Progenitor cell of endocrine pancreas (in vitro differentiated cells): Measurements from ENCODE around the gene SCN3A. TPM values are rescaled to one million over a fixed set of nuclear protein-coding genes. Genes with fewer than 3 reads are reported as not detected.

ENCODE experiments used
- DNase-seq: peaks from one replicate; pipeline ENCODE4 v3.0.0; 2021; ENCODE audit warnings: low spot score; ENCODE audit not compliant: unreplicated experiment
- H3K27ac Mint-ChIP-seq: 2 replicates; pipeline ENCODE4 v1.8.0; 2021; ENCODE audit warnings: mild to moderate bottlenecking, moderate library complexity, mixed read lengths
- H3K27me3 Mint-ChIP-seq: 2 replicates; pipeline ENCODE4 v1.8.0; 2021; ENCODE audit warnings: mixed read lengths
- H3K36me3 Mint-ChIP-seq: 2 replicates; pipeline ENCODE4 v1.8.0; 2022; ENCODE audit warnings: mixed read lengths; ENCODE audit not compliant: insufficient read depth
- H3K4me1 Mint-ChIP-seq: 2 replicates; pipeline ENCODE4 v1.8.0; 2021; ENCODE audit warnings: low read depth, mixed read lengths
- H3K4me3 Mint-ChIP-seq: 2 replicates; pipeline ENCODE4 v1.8.0; 2021; ENCODE audit warnings: low read depth, mild to moderate bottlenecking, moderate library complexity, mixed read lengths
- H3K9me3 Mint-ChIP-seq: 2 replicates; pipeline ENCODE4 v1.8.0; 2021; ENCODE audit warnings: low read depth, mixed read lengths
- total RNA-seq: library from RNA; stranded (reverse); gene quantifications from 2 replicates; pipeline ENCODE4 v1.2.1, GENCODE V29; 2021
- TF ChIP-seq, protein P1 (sequence below): fragments of 200-600 bp; sonication (generic); IDR thresholded peaks from one replicate; pipeline ENCODE4 v1.5.0; 2021; ENCODE audit warnings: antibody characterized with exemption, mild to moderate bottlenecking; ENCODE audit not compliant: unreplicated experiment

Gene SCN3A
- total RNA-seq, 1 donor from 2014 or later, result 4.7 TPM

DNA sequence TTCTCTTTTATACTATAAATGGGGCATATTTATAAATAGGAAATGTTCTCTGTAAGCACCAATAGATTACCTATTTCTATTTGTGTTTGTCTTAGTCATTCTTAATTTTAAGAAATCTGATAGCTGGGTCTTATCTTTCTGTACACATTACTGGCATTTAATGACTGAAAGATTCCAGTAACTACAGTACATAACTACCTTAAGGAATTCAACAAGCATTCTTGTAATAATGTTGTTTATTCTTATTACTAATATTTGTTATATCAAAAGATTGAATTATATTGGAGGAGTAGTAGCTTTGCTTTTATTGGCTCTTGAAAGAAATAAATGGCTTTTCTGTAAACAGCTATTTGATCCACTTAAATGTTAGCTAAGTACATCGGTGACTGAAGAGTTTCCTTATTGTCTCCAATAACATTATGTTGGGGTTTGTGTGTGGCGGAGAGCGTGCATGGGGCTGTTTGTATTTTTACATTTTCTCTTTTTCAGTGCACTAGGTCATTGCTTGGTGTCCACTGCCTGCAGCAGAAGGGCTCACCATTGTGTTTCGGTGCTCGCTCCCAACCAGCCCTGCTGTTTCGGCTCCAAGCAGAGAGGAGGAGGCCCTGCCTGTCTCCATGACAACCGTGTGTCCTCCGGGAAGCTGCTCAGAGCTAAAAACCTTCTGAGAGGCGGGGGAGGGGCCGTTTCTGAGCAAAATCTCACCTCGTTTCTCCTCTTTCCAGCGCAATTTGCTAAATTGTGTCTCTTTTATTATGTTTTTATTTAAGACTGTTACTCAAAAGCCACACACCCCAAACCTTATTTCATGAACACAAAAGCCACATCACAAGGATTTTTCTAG is 136.0 kb downstream of the SCN3A start:
- Mint-ChIP-seq H3K4me3 (peak overlapping the region; percentile 63), H3K27me3 (no peaks in the 10 kb centered on the region), H3K27ac (peak overlapping the region; percentile 91), H3K4me1 (peaks cover 15% of the 10 kb centered on the region), H3K9me3 (no peaks in the 10 kb centered on the region), H3K36me3 (no peaks in the 10 kb centered on the region)
- DNase-seq, result peak; percentile 44
- TF ChIP-seq, protein P1, sequence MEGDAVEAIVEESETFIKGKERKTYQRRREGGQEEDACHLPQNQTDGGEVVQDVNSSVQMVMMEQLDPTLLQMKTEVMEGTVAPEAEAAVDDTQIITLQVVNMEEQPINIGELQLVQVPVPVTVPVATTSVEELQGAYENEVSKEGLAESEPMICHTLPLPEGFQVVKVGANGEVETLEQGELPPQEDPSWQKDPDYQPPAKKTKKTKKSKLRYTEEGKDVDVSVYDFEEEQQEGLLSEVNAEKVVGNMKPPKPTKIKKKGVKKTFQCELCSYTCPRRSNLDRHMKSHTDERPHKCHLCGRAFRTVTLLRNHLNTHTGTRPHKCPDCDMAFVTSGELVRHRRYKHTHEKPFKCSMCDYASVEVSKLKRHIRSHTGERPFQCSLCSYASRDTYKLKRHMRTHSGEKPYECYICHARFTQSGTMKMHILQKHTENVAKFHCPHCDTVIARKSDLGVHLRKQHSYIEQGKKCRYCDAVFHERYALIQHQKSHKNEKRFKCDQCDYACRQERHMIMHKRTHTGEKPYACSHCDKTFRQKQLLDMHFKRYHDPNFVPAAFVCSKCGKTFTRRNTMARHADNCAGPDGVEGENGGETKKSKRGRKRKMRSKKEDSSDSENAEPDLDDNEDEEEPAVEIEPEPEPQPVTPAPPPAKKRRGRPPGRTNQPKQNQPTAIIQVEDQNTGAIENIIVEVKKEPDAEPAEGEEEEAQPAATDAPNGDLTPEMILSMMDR, result no peak

DNA sequence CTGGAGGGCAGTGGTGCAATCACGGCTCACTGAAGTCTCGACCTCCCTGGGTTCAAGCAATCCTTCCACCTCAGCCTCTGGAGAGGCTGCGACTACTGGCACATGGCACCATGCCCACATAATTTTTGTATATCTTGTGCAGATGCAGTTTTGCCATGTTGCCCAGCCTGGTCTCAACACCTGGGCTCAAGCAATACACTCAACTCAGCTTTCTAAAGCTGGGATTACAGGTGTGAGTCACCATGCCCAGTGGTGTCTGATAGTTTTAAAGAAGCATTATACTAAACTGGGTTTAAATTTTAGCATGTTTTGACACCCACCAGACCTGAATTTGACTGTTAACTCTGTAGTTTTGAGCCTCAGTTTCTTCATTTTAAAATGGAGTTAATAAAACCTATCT is 139.1 kb downstream of the SCN3A start:
- no peak overlapping the region for H3K4me3 Mint-ChIP-seq
- TF ChIP-seq, protein P1, result no peak
- no peaks in the 10 kb centered on the region for H3K36me3 Mint-ChIP-seq
- no peaks in the 10 kb centered on the region for H3K9me3 Mint-ChIP-seq
- no peaks in the 10 kb centered on the region for H3K27me3 Mint-ChIP-seq
- H3K4me1 Mint-ChIP-seq, result peaks cover 10% of the 10 kb centered on the region
- H3K27ac Mint-ChIP-seq, result no peak overlapping the region
- no peak for DNase-seq

DNA sequence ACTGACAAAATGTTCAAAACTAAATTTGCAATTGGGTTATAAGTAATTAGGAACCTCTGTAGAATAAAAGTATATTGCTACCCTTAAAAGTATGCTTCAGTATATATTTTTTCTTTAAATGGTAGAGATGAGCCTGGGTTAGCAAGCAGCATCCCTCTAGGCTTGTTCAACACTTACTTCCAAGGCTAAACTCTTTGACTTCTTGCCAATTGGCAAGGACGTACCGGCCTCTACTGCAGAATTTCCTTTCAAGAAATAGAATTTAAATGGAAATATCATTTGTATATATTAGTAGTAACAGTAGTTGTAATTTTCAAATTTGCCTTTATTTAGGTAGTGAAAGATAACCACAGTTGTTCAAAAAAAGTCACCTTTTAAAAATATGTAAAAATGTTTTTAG is 143.4 kb downstream of the SCN3A start:
- TF ChIP-seq, protein P1, result no peak
- no peaks in the 10 kb centered on the region for H3K9me3 Mint-ChIP-seq
- H3K4me1 Mint-ChIP-seq, result peaks cover 2% of the 10 kb centered on the region
- no peak overlapping the region for H3K4me3 Mint-ChIP-seq
- no peak overlapping the region for H3K27ac Mint-ChIP-seq
- H3K36me3 Mint-ChIP-seq, result no peaks in the 10 kb centered on the region
- no peaks in the 10 kb centered on the region for H3K27me3 Mint-ChIP-seq
- no peak for DNase-seq

DNA sequence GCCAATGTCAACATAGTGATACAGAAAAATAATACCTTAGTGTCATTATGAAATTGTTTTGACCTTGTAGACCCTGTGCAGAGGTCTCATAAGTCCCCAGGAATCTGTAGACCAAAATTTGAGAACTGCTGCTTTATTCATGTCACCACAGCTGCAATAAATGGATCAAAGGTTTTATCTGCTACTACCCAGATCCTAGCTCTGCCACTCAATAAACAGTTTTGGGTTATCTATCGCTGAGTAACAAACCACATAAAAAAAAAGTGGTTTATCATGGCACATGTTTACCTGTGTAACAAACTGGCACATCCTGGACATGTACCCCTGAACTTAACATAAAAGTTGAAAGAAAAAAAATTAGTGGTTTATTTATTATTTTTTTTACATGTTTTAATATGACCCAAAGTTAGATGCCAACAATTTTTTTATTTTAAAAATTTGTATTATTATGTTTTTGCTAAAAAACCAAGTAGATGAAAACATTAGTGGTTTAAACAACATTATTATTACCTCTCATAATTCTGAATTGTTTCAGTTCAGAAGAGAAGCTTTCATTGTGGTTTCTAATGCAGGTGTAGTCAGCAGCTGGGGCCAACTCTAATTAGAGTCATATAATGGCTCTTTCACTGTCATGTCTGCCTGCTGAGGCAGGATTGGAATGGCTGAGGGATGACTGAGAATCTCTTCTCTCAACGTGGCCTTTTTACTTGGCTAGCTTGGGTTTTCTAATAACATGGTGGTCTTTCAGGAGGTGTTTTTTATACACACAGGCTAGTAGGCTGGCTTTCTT is 145.2 kb downstream of the SCN3A start:
- Mint-ChIP-seq H3K4me1 (peaks cover 14% of the 10 kb centered on the region), H3K27me3 (no peaks in the 10 kb centered on the region), H3K9me3 (no peaks in the 10 kb centered on the region), H3K27ac (no peak overlapping the region), H3K36me3 (no peaks in the 10 kb centered on the region), H3K4me3 (no peak overlapping the region)
- no peak for DNase-seq
- TF ChIP-seq, protein P1, result no peak

DNA sequence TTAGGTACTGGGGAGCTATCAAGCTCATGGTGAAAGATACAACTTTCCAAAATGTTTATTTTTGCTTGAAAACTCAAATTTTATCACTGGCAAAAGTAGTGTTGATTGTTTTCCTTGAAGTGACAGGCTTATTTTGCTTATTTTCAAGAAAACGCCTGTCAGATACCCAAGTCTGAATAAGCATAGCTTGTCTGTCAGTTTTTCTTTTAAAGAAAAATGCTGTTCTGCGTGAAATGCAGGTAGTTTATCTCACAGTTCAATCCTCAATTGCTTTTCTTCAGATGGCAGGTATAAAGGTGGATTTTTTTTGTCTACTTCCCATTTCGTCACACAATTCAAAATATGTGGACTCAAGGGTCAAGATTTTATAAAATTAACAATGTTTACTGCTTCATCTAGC is 145.9 kb downstream of the SCN3A start:
- H3K27me3 Mint-ChIP-seq, result no peaks in the 10 kb centered on the region
- H3K36me3 Mint-ChIP-seq, result no peaks in the 10 kb centered on the region
- peaks cover 14% of the 10 kb centered on the region for H3K4me1 Mint-ChIP-seq
- no peaks in the 10 kb centered on the region for H3K9me3 Mint-ChIP-seq
- DNase-seq, result no peak
- H3K27ac Mint-ChIP-seq, result no peak overlapping the region
- TF ChIP-seq, protein P1, result no peak
- H3K4me3 Mint-ChIP-seq, result no peak overlapping the region
